CD1c-positive myeloid dendritic cell (primary cell): ENCODE data around the gene MME.
"Not testable (repeated sequence)": the region's sequence is repeated elsewhere in the genome, so short reads cannot be mapped to it uniquely, and the experiment has no call there.

Experiments used
- DNase-seq: peaks from one replicate; pipeline ENCODE4 v3.0.0-alpha.2; 2016; ENCODE audit errors: extremely low spot score

MME gene

GRCh38 chr3:155083313-155083905, 3.3 kb downstream of the MME start:
- no peak for DNase-seq

GRCh38 chr3:155084567-155084966, 4.4 kb downstream of the MME start:
- DNase-seq, result no peak

GRCh38 chr3:155086051-155086450, 5.9 kb downstream of the MME start:
- DNase-seq, result no peak

- DNase-seq, result no peak
Measured at GRCh38 chr3:155088706-155089345, 8.7 kb downstream of the MME start.

- DNase-seq, result no peak
Measured at GRCh38 chr3:155089495-155089894, 9.4 kb downstream of the MME start.

GRCh38 chr3:155093261-155093660, 13.1 kb downstream of the MME start:
- no peak for DNase-seq

- no peak for DNase-seq
Measured at GRCh38 chr3:155096303-155097008, 16.3 kb downstream of the MME start.

- DNase-seq, result no peak
Measured at GRCh38 chr3:155097009-155097349, 16.9 kb downstream of the MME start.

- no peak for DNase-seq
Measured at GRCh38 chr3:155101398-155101797, 21.3 kb downstream of the MME start.

- DNase-seq, result no peak
Measured at GRCh38 chr3:155102329-155102728, 22.2 kb downstream of the MME start.

- no peak for DNase-seq
Measured at GRCh38 chr3:155103686-155104085, 23.6 kb downstream of the MME start.

GRCh38 chr3:155106119-155106518, 26.0 kb downstream of the MME start:
- no peak for DNase-seq

GRCh38 chr3:155110022-155110421, 29.9 kb downstream of the MME start:
- DNase-seq, result no peak

GRCh38 chr3:155110996-155111901, 31.1 kb downstream of the MME start:
- no peak for DNase-seq

- no peak for DNase-seq
Measured at GRCh38 chr3:155111971-155112370, 31.9 kb downstream of the MME start.

GRCh38 chr3:155112661-155113389, 32.7 kb downstream of the MME start:
- no peak for DNase-seq

- DNase-seq, result not testable (repeated sequence)
Measured at GRCh38 chr3:155124745-155125144, 44.6 kb downstream of the MME start.

GRCh38 chr3:155129396-155129795, 49.3 kb downstream of the MME start:
- DNase-seq, result no peak

GRCh38 chr3:155130001-155130400, 49.9 kb downstream of the MME start:
- DNase-seq, result no peak

- peak; percentile 12 for DNase-seq
Measured at GRCh38 chr3:155131104-155131503, 51.0 kb downstream of the MME start.

GRCh38 chr3:155134311-155134710, 54.2 kb downstream of the MME start:
- DNase-seq, result not testable (repeated sequence)

GRCh38 chr3:155135003-155135402, 54.9 kb downstream of the MME start:
- no peak for DNase-seq
